Chondrocyte (in vitro differentiated cells): Measurements from ENCODE around the gene KNTC1. TPM values are rescaled to one million over a fixed set of nuclear protein-coding genes. Genes with fewer than 3 reads are reported as not detected.
"Not testable (repeated sequence)": the region's sequence is repeated elsewhere in the genome, so short reads cannot be mapped to it uniquely, and the experiment has no call there.

Experiments used
- DNase-seq: peaks from one replicate; pipeline ENCODE4 v3.0.0; 2021; ENCODE audit warnings: mixed read lengths, low spot score
- H3K27ac Mint-ChIP-seq: one replicate; pipeline ENCODE4 v1.8.0; 2021; ENCODE audit warnings: mild to moderate bottlenecking, moderate library complexity, mixed read lengths; ENCODE audit not compliant: unreplicated experiment
- H3K27me3 Mint-ChIP-seq: 2 replicates; pipeline ENCODE4 v1.8.0; 2021; ENCODE audit warnings: low read depth, mixed read lengths
- H3K36me3 Mint-ChIP-seq: 2 replicates; pipeline ENCODE4 v1.8.0; 2021; ENCODE audit warnings: low read depth, mixed read lengths
- H3K4me1 Mint-ChIP-seq: 2 replicates; pipeline ENCODE4 v1.8.0; 2021; ENCODE audit warnings: low read depth, mild to moderate bottlenecking, mixed read lengths
- H3K4me3 Mint-ChIP-seq: one replicate; pipeline ENCODE4 v1.8.0; 2021; ENCODE audit warnings: mild to moderate bottlenecking, moderate library complexity, mixed read lengths; ENCODE audit not compliant: unreplicated experiment
- H3K9me3 Mint-ChIP-seq: 2 replicates; pipeline ENCODE4 v1.8.0; 2021; ENCODE audit warnings: low read depth, mixed read lengths
- long read RNA-seq: library from polyadenylated mRNA; stranded (forward); transcript quantifications from one replicate; pipeline ENCODE4 v2.0.0, GENCODE V29; 2021
- total RNA-seq: library from RNA; stranded (reverse); gene quantifications from 3 replicates; pipeline ENCODE4 v1.2.1, GENCODE V29; 2021
- TF ChIP-seq, protein P1 (sequence below): fragments of 200-600 bp; sonication (generic); IDR thresholded peaks from 2 replicates; pipeline ENCODE4 v1.5.0; 2021; ENCODE audit warnings: antibody characterized with exemption, mild to moderate bottlenecking, moderate library complexity

KNTC1 gene, protein sequence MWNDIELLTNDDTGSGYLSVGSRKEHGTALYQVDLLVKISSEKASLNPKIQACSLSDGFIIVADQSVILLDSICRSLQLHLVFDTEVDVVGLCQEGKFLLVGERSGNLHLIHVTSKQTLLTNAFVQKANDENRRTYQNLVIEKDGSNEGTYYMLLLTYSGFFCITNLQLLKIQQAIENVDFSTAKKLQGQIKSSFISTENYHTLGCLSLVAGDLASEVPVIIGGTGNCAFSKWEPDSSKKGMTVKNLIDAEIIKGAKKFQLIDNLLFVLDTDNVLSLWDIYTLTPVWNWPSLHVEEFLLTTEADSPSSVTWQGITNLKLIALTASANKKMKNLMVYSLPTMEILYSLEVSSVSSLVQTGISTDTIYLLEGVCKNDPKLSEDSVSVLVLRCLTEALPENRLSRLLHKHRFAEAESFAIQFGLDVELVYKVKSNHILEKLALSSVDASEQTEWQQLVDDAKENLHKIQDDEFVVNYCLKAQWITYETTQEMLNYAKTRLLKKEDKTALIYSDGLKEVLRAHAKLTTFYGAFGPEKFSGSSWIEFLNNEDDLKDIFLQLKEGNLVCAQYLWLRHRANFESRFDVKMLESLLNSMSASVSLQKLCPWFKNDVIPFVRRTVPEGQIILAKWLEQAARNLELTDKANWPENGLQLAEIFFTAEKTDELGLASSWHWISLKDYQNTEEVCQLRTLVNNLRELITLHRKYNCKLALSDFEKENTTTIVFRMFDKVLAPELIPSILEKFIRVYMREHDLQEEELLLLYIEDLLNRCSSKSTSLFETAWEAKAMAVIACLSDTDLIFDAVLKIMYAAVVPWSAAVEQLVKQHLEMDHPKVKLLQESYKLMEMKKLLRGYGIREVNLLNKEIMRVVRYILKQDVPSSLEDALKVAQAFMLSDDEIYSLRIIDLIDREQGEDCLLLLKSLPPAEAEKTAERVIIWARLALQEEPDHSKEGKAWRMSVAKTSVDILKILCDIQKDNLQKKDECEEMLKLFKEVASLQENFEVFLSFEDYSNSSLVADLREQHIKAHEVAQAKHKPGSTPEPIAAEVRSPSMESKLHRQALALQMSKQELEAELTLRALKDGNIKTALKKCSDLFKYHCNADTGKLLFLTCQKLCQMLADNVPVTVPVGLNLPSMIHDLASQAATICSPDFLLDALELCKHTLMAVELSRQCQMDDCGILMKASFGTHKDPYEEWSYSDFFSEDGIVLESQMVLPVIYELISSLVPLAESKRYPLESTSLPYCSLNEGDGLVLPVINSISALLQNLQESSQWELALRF (N-terminal part only)
- 9.2 to 22.6 TPM (median 11.8 TPM) in 3 replicates for total RNA-seq
- long read RNA-seq, partial matches to known transcripts = 0 of 6 reads
- long read RNA-seq, other reads (novel, unspliced or antisense) = 6 of 6 reads

- TF ChIP-seq, protein P1, sequence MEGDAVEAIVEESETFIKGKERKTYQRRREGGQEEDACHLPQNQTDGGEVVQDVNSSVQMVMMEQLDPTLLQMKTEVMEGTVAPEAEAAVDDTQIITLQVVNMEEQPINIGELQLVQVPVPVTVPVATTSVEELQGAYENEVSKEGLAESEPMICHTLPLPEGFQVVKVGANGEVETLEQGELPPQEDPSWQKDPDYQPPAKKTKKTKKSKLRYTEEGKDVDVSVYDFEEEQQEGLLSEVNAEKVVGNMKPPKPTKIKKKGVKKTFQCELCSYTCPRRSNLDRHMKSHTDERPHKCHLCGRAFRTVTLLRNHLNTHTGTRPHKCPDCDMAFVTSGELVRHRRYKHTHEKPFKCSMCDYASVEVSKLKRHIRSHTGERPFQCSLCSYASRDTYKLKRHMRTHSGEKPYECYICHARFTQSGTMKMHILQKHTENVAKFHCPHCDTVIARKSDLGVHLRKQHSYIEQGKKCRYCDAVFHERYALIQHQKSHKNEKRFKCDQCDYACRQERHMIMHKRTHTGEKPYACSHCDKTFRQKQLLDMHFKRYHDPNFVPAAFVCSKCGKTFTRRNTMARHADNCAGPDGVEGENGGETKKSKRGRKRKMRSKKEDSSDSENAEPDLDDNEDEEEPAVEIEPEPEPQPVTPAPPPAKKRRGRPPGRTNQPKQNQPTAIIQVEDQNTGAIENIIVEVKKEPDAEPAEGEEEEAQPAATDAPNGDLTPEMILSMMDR = no peak
- Mint-ChIP-seq H3K4me1 (peaks cover 29% of the 10 kb centered on the region), H3K36me3 (peaks cover 9% of the 10 kb centered on the region), H3K27me3 (no peaks in the 10 kb centered on the region), H3K9me3 (no peaks in the 10 kb centered on the region), H3K27ac (no peak within 1 kb of the TSS), H3K4me3 (no peak within 1 kb of the TSS)
- peak; percentile 97 for DNase-seq
Measured at GRCh38 chr12:122526683-122527477, at the start of gene KNTC1, which contains the start of gene RSRC2. KNTC1 (plus strand) TSS chr12:122527249; CDS start chr12:122530064, 2,815 bp downstream. RSRC2 (minus strand) TSS chr12:122526936; CDS start chr12:122526853, 83 bp downstream.

- H3K4me3 Mint-ChIP-seq = no peak overlapping the region
- DNase-seq = no peak
- TF ChIP-seq, protein P1 = no peak
- no peaks in the 10 kb centered on the region for H3K27me3 Mint-ChIP-seq
- no peak overlapping the region for H3K27ac Mint-ChIP-seq
- H3K4me1 Mint-ChIP-seq = peaks cover 3% of the 10 kb centered on the region
- no peaks in the 10 kb centered on the region for H3K9me3 Mint-ChIP-seq
- H3K36me3 Mint-ChIP-seq = peaks cover 49% of the 10 kb centered on the region
Measured at GRCh38 chr12:122480753-122481152, 46.3 kb upstream of the KNTC1 start.

GRCh38 chr12:122481861-122482260, 45.2 kb upstream of the KNTC1 start:
- H3K4me1 Mint-ChIP-seq = peaks cover 3% of the 10 kb centered on the region
- DNase-seq = no peak
- peak overlapping the region; percentile 2 for H3K27ac Mint-ChIP-seq
- no peaks in the 10 kb centered on the region for H3K27me3 Mint-ChIP-seq
- peaks cover 45% of the 10 kb centered on the region for H3K36me3 Mint-ChIP-seq
- no peaks in the 10 kb centered on the region for H3K9me3 Mint-ChIP-seq
- TF ChIP-seq, protein P1 = no peak
- H3K4me3 Mint-ChIP-seq = no peak overlapping the region

- DNase-seq = no peak
- peaks cover 3% of the 10 kb centered on the region for H3K4me1 Mint-ChIP-seq
- TF ChIP-seq, protein P1 = no peak
- peaks cover 37% of the 10 kb centered on the region for H3K36me3 Mint-ChIP-seq
- H3K9me3 Mint-ChIP-seq = no peaks in the 10 kb centered on the region
- peak overlapping the region; percentile 60 for H3K27ac Mint-ChIP-seq
- no peaks in the 10 kb centered on the region for H3K27me3 Mint-ChIP-seq
- no peak overlapping the region for H3K4me3 Mint-ChIP-seq
Measured at GRCh38 chr12:122483969-122484368, 43.1 kb upstream of the KNTC1 start.

- H3K4me3 Mint-ChIP-seq, H3K27ac Mint-ChIP-seq, H3K9me3 Mint-ChIP-seq, H3K27me3 Mint-ChIP-seq, H3K4me1 Mint-ChIP-seq, DNase-seq: not testable (repeated sequence)
- peaks cover 39% of the 10 kb centered on the region for H3K36me3 Mint-ChIP-seq
Measured at GRCh38 chr12:122484385-122484784, 42.7 kb upstream of the KNTC1 start.

DNA sequence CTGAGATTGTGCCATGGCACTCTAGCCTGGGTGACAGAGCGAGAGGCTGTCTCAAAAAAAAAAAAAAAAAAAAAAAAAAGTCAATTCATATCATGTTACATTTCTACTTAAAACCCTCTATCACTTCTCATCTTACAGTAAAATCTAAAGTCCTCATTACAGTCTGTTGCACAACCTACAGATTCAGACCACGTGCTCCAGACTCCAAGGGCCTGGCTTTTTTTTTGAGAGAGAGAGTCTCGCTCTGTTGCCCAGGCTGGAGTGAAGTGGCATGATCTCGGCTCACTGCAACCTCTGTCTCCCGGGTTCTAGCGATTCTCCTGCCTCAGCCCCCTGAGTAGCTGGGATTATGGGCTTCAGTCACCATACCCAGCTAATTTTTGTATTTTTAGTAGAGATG, 40.7 kb upstream of the KNTC1 start:
- not testable (repeated sequence) for H3K4me1 Mint-ChIP-seq, H3K9me3 Mint-ChIP-seq, H3K4me3 Mint-ChIP-seq, H3K27me3 Mint-ChIP-seq, H3K27ac Mint-ChIP-seq, DNase-seq
- peaks cover 40% of the 10 kb centered on the region for H3K36me3 Mint-ChIP-seq
